Stimulated activated effector memory CD8-positive, alpha-beta T cell treated with anti-CD3 and anti-CD28 coated beads, Interleukin-12 subunit alpha, Interleukin-12 subunit beta, amount 100 ng/mL, for 72 hours (primary cell): ENCODE data around the gene SORBS1.
"Not testable (repeated sequence)": the region's sequence is repeated elsewhere in the genome, so short reads cannot be mapped to it uniquely, and the experiment has no call there.

ENCODE experiments used
- ATAC-seq: fragments of 150-1000 bp; cut with Tn5 transposase; 2 replicates; pipeline ENCODE4 v1.10.0; 2021
- DNase-seq, 2 donors: peaks; one replicate each; pipeline ENCODE4 v3.0.0; 2021 to 2022; ENCODE audit warnings: low spot score in 2 of 2
- H3K27ac Mint-ChIP-seq: one replicate; pipeline ENCODE4 v1.8.0; 2022; ENCODE audit warnings: mild to moderate bottlenecking, mixed read lengths
- H3K36me3 Mint-ChIP-seq: one replicate; pipeline ENCODE4 v1.8.0; 2022; ENCODE audit warnings: mild to moderate bottlenecking, mixed read lengths
- H3K4me1 Mint-ChIP-seq: one replicate; pipeline ENCODE4 v1.8.0; 2022; ENCODE audit warnings: mixed read lengths
- H3K4me3 Mint-ChIP-seq: one replicate; pipeline ENCODE4 v1.8.0; 2022; ENCODE audit warnings: mild to moderate bottlenecking, mixed read lengths
- H3K9me3 Mint-ChIP-seq: one replicate; pipeline ENCODE4 v1.8.0; 2022; ENCODE audit warnings: mixed read lengths

Gene SORBS1

GRCh38 chr10:95360122-95360714 is 201.0 kb downstream of the SORBS1 start:
- H3K9me3 Mint-ChIP-seq, result no peaks in the 10 kb centered on the region
- H3K36me3 Mint-ChIP-seq, result no peaks in the 10 kb centered on the region
- no peak overlapping the region for H3K27ac Mint-ChIP-seq
- DNase-seq, result no peak
- no peaks in the 10 kb centered on the region for H3K4me1 Mint-ChIP-seq
- no peak for ATAC-seq
- no peak overlapping the region for H3K4me3 Mint-ChIP-seq

GRCh38 chr10:95359466-95359865 is 201.7 kb downstream of the SORBS1 start:
- H3K9me3 Mint-ChIP-seq, result no peaks in the 10 kb centered on the region
- H3K27ac Mint-ChIP-seq, result no peak overlapping the region
- no peak for DNase-seq

GRCh38 chr10:95356190-95356955 is 204.8 kb downstream of the SORBS1 start:
- ATAC-seq, result peak; percentile 20
- Mint-ChIP-seq H3K9me3 (no peaks in the 10 kb centered on the region), H3K4me3 (no peak overlapping the region), H3K4me1 (no peaks in the 10 kb centered on the region), H3K27ac (no peak overlapping the region), H3K36me3 (no peaks in the 10 kb centered on the region)
- DNase-seq, result no peak

More at GRCh38 chr10:95359466-95359865, 201.7 kb downstream of the SORBS1 start:
- Mint-ChIP-seq H3K36me3 (no peaks in the 10 kb centered on the region), H3K4me3 (no peak overlapping the region), H3K4me1 (no peaks in the 10 kb centered on the region)
- no peak for ATAC-seq

GRCh38 chr10:95355301-95355700 is 205.9 kb downstream of the SORBS1 start:
- Mint-ChIP-seq H3K27ac (no peak overlapping the region), H3K4me1 (no peaks in the 10 kb centered on the region), H3K9me3 (no peaks in the 10 kb centered on the region), H3K36me3 (no peaks in the 10 kb centered on the region), H3K4me3 (no peak overlapping the region)
- DNase-seq, result no peak
- no peak for ATAC-seq

- no peaks in the 10 kb centered on the region for H3K36me3 Mint-ChIP-seq
- no peaks in the 10 kb centered on the region for H3K9me3 Mint-ChIP-seq
- H3K4me1 Mint-ChIP-seq, result no peaks in the 10 kb centered on the region
- no peak for DNase-seq
- ATAC-seq, result no peak
- no peak overlapping the region for H3K27ac Mint-ChIP-seq
- no peak overlapping the region for H3K4me3 Mint-ChIP-seq
Measured at GRCh38 chr10:95354110-95354509, 207.1 kb downstream of the SORBS1 start.

- DNase-seq, result no peak
- no peak overlapping the region for H3K4me3 Mint-ChIP-seq
- no peak overlapping the region for H3K27ac Mint-ChIP-seq
- H3K36me3 Mint-ChIP-seq, result no peaks in the 10 kb centered on the region
- no peaks in the 10 kb centered on the region for H3K4me1 Mint-ChIP-seq
- ATAC-seq, result no peak
- no peaks in the 10 kb centered on the region for H3K9me3 Mint-ChIP-seq
Measured at GRCh38 chr10:95353123-95353522, 208.0 kb downstream of the SORBS1 start.

GRCh38 chr10:95352684-95353083 is 208.5 kb downstream of the SORBS1 start:
- H3K4me1 Mint-ChIP-seq, result no peaks in the 10 kb centered on the region
- no peak for DNase-seq
- no peak for ATAC-seq
- no peaks in the 10 kb centered on the region for H3K36me3 Mint-ChIP-seq
- no peak overlapping the region for H3K4me3 Mint-ChIP-seq
- no peak overlapping the region for H3K27ac Mint-ChIP-seq
- H3K9me3 Mint-ChIP-seq, result no peaks in the 10 kb centered on the region

- H3K9me3 Mint-ChIP-seq, result no peaks in the 10 kb centered on the region
- H3K36me3 Mint-ChIP-seq, result no peaks in the 10 kb centered on the region
- DNase-seq (no peak), ATAC-seq (no peak)
- no peaks in the 10 kb centered on the region for H3K4me1 Mint-ChIP-seq
- no peak overlapping the region for H3K27ac Mint-ChIP-seq
- H3K4me3 Mint-ChIP-seq, result no peak overlapping the region
Measured at GRCh38 chr10:95350830-95351228, 210.3 kb downstream of the SORBS1 start.

GRCh38 chr10:95350219-95350829 is 210.8 kb downstream of the SORBS1 start:
- Mint-ChIP-seq H3K27ac (no peak overlapping the region), H3K4me1 (no peaks in the 10 kb centered on the region), H3K4me3 (no peak overlapping the region), H3K36me3 (no peaks in the 10 kb centered on the region), H3K9me3 (no peaks in the 10 kb centered on the region)
- no peak for ATAC-seq
- DNase-seq, result no peak

GRCh38 chr10:95347402-95347766 is 213.8 kb downstream of the SORBS1 start:
- H3K4me1 Mint-ChIP-seq, H3K4me3 Mint-ChIP-seq, H3K27ac Mint-ChIP-seq, H3K36me3 Mint-ChIP-seq, H3K9me3 Mint-ChIP-seq, ATAC-seq, DNase-seq: not testable (repeated sequence)

GRCh38 chr10:95346715-95347401 is 214.3 kb downstream of the SORBS1 start:
- ATAC-seq (no peak), DNase-seq (no peak)
- H3K4me1 Mint-ChIP-seq, result no peaks in the 10 kb centered on the region
- H3K36me3 Mint-ChIP-seq, result no peaks in the 10 kb centered on the region
- H3K4me3 Mint-ChIP-seq, result no peak overlapping the region
- H3K27ac Mint-ChIP-seq, result no peak overlapping the region
- H3K9me3 Mint-ChIP-seq, result no peaks in the 10 kb centered on the region

- Mint-ChIP-seq H3K4me3 (no peak overlapping the region), H3K27ac (no peak overlapping the region), H3K9me3 (no peaks in the 10 kb centered on the region), H3K4me1 (no peaks in the 10 kb centered on the region), H3K36me3 (no peaks in the 10 kb centered on the region)
- ATAC-seq, result no peak
- no peak for DNase-seq
Measured at GRCh38 chr10:95343573-95343972, 217.6 kb downstream of the SORBS1 start.

GRCh38 chr10:95341716-95342130 is 219.4 kb downstream of the SORBS1 start:
- no peak for ATAC-seq
- no peak overlapping the region for H3K4me3 Mint-ChIP-seq

GRCh38 chr10:95339863-95340262 is 221.3 kb downstream of the SORBS1 start:
- ATAC-seq, result no peak
- H3K27ac Mint-ChIP-seq, result no peak overlapping the region
- no peaks in the 10 kb centered on the region for H3K9me3 Mint-ChIP-seq
- DNase-seq, result no peak
- H3K4me3 Mint-ChIP-seq, result no peak overlapping the region
- no peaks in the 10 kb centered on the region for H3K36me3 Mint-ChIP-seq
- no peaks in the 10 kb centered on the region for H3K4me1 Mint-ChIP-seq

More at GRCh38 chr10:95341716-95342130, 219.4 kb downstream of the SORBS1 start:
- H3K27ac Mint-ChIP-seq, result no peak overlapping the region
- no peaks in the 10 kb centered on the region for H3K4me1 Mint-ChIP-seq
- H3K9me3 Mint-ChIP-seq, result no peaks in the 10 kb centered on the region
- DNase-seq, result no peak
- H3K36me3 Mint-ChIP-seq, result no peaks in the 10 kb centered on the region

GRCh38 chr10:95337423-95338160 is 223.6 kb downstream of the SORBS1 start:
- no peak overlapping the region for H3K27ac Mint-ChIP-seq
- H3K9me3 Mint-ChIP-seq, result no peaks in the 10 kb centered on the region
- no peak for DNase-seq
- H3K36me3 Mint-ChIP-seq, result no peaks in the 10 kb centered on the region
- no peaks in the 10 kb centered on the region for H3K4me1 Mint-ChIP-seq
- H3K4me3 Mint-ChIP-seq, result no peak overlapping the region
- peak; percentile 22 for ATAC-seq
